Medulla oblongata (tissue), 1 donor: ENCODE measurements around the gene CD109.
"Not testable (repeated sequence)": the region's sequence is repeated elsewhere in the genome, so short reads cannot be mapped to it uniquely, and the experiment has no call there.

Experiments
- DNase-seq: peaks from one replicate; pipeline ENCODE4 v3.0.0-alpha.2; 2015; ENCODE audit errors: extremely low spot score

Gene CD109

DNA sequence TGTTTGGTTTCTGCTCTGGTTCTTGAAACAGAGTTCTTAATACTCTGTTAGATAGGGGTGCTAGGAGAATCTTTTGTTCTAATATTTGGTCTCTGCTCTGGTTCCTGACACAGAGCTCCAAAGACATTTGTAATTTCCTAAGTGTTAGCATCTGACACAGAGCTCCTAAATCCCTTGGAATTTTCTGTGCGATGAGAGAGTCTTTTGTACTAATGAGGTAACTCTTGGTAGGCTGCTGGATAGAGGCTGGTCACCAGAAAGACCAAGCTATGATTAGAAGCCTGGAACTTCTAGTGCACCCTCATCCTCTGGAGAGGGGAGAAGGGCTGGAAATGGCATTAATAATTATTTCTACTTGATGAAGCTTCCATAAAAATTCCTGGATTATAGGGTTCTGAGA is 7.7 kb upstream of the CD109 start:
- DNase-seq = no peak

DNA sequence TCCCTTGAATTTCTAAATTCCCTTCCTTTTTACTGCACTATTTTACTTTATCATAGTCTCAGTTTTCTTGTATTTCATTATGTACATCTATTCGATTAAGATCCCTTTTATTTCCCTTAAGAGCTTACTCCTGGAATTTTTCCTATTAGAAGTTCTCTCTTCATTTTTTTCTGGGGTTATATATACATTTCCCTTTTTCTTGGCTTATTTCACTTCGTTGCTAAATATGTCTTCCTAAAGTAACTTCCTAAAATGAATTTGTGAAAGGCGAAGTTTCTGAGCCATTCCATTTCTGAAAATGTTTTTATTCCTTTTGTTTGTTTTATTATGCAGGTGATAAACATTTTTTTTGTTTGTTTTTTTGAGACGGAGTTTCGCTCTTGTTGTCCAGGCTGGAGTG is 5.9 kb upstream of the CD109 start:
- DNase-seq = no peak

DNA sequence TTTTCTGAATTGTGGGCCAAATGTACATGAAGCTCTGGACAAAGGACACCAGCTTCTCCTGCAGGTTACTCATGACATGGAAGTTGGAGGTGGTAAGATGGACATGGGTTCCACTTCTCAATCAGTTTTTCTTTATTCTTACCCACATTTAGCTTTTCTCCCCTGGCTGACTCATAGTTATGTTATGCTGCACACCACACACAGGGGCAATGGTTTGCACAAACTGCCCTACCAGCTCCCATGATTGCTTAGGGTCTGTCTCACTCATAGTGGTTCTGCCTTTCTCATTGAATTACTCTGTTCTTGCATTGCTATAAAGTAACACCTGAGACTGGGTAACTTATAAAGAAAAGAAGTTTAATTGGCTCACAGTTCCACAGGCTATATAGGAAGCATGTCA is 4.5 kb upstream of the CD109 start:
- no peak for DNase-seq

DNA sequence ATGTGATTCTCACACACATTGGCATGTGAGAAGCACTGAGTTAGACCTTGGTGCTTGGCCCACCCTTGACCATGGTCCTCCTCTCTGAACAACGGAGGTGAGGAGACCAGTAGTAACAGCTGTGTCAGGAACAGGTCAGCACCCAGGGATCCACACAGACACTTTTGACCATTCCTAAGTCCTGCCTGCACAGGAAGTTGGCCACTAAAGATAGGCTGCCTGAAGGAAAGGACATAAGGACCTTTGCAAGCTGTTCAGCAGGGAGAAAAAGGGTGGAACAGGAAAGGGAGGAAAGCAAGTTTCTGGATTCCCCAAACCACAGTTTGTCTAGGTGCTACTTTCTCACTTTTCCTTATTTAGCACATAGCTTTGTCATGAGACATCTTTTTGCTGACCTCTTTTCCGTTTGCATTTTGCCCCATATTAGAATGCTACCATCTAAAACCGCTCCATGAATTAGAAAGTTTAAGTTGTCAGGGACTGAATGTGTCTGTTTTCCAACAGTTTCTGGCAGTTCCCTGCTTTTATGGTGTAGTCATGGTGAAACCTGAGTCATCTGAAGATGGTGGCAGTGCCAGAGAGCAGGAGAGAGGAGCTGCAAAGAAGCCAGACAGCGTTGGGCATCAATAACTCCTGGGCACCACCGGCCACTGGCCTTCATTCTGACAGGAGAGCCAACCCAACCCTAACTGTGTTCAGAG is 1.1 kb upstream of the CD109 start:
- peak; percentile 71 for DNase-seq

- no peak for DNase-seq
These were observed 1.1 kb downstream of the CD109 start for GRCh38 chr6:73696966-73697655.

DNA sequence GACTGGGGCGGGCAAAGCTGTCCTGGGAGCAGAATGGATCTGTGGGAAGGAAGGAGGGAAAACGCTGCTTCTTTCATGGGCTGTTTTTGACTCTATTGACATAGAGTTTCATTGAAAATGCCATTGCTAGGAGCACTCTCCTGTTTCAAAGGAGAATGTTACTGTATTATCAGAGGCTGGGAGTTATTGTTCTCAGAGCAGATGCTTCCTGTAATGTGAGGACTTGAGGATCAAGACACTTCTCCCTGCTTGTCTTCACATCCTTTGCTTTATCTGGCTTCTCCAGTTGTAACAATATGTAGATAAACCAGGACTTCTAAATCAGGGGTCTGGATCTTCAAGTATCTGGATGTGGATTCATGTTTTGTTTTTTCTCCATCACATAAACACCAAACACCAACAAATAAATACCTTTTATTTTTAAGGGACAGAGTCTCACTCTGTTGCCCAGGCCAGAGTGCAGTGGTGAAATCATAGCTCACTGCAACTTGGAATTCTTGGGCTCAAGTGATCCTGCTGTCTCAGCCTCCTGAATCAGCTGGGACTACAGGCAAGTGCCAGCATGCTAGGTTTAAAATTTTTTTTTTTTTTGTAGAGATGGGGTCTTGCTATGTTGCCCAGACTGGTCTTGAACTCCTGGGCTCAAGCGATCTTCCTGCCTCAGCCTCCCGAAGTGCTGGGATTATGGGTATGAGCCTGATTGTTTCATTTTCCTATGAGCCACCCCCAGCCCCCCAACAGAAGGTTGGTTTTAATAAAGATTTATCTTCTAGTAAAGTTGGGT is 3.9 kb downstream of the CD109 start:
- no peak for DNase-seq

- DNase-seq = no peak
These were observed 6.4 kb downstream of the CD109 start for GRCh38 chr6:73702444-73702843.

GRCh38 chr6:73703466-73703865 is 7.5 kb downstream of the CD109 start:
- no peak for DNase-seq

DNA sequence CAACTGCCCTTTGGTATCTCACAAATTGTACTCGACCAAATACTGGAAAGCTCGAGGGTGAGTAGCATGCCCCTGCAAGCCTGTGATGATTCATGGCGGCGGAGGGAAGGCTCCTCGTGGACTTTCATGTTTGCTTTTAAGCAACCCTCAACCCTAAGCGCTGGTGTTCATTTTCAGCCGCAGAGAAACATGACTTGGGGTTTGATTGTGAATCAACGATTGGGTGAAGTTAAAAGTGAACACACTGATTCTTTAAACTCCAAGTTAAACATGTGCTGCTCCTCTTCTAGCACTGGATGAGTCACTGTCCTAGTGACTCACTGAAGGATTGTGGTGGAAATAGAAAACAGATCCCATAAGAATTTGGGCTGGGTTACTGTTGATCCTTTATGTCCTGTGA is 8.3 kb downstream of the CD109 start:
- no peak for DNase-seq

DNA sequence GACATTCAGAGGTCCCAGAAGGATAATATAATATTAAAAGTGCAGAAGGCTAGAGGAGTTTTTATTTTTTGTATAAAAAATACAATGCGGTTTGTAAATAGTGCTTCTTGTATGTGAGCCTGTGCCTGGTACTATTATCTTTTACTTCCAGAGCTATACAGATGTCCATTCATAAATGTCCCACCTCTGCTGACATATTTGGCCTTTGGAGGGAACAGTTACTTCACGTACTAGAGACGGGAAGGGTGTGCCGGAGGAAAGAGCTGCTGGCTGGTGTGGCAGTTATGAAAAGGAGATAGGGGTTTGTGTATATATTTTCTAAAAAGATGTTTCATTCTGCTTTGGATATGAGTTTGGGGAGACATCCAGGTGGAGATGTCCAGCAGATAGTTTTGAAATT is 8.8 kb downstream of the CD109 start:
- DNase-seq = no peak

DNA sequence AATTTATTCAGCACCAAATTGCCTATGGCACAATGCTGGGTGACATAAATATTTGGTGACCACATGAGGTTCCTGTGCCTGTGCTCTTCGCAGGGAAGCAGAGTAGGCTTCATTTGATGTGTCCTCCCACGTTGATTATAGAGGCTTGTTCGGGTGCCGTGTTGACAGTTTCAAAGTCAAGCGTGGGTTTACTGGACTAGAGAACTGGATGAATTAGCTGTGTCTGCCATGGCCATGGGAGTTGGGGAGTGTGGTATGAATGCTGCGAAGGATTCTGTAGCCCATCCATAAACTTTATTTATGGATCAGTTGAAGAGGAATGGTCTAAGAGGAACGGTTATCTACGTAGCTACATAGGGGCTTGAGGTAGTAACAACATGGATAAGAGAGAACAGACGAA is 11.0 kb downstream of the CD109 start:
- DNase-seq = no peak

- DNase-seq = no peak
These were observed 14.5 kb downstream of the CD109 start for GRCh38 chr6:73710470-73710869.

DNA sequence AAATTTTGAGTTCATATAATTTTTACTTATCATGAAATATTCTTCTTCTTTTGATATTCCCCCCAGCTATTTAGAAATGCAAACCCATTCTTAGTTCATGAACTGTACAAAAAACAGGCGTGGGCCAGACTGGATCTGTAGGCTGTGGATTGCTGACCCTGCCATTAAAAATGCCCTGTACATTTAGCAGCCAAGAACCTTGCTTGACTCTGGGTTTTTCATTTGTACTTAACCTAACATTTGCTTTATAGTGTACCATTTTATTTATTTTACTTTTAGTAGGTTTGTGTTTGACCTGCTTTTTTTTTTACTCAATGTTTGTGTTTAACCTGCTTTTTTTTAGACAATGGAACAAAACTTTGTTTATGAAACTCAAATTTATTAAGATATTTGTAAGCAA is 14.9 kb downstream of the CD109 start:
- no peak for DNase-seq

DNA sequence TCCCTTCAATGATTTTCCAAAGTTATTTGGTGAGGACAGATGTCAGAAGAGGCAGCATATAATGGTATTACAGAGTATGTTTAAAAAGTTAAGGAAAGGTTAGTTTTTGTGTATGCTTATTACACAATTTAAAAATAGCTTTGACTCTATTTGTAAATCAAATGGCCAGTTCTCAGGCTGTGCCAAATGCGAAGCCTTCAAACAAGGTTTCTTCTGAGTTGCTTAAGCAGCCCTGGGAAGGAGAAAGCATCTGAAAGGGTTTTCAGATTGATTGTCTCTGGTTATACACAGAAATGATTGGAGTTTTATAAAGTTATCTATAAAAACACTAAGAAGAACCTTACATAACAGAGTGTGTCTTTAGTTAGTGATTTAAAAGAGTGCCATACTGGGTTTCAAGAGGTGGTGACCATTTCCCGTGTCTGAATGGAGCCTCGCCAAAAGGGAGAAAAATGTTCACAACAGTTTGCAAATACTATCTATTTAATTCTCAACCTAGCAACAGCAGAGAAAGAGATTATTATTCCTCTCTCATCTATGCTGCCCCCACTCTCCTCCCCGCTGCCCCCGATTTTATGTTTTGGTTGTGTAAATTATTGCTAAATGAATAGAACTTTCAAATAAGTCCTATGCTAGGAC is 16.7 kb downstream of the CD109 start:
- DNase-seq = peak; percentile 22

GRCh38 chr6:73713426-73714147 is 17.6 kb downstream of the CD109 start:
- DNase-seq = no peak

GRCh38 chr6:73715111-73715508 is 19.1 kb downstream of the CD109 start:
- DNase-seq = not testable (repeated sequence)

GRCh38 chr6:73719046-73719445 is 23.0 kb downstream of the CD109 start:
- DNase-seq = no peak

GRCh38 chr6:73722318-73723060 is 26.5 kb downstream of the CD109 start:
- DNase-seq = no peak

DNA sequence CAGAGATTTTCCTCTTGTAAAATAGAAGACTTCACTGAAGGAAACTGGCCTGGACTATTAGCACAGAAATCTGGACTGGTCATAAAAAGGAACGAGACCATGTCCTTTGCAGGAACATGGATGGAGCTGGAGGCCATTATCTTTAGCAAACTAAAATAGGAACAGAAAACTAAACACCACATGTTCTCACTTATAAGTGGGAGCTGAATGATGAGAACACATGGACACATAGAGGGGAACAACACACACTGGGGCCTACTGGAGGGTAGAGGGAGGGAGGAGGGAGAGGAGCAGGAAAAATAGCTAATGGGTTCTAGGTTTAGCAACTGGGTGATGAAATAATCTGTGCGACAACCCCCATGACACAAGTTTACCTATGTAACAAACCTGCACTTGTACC is 27.5 kb downstream of the CD109 start:
- not testable (repeated sequence) for DNase-seq

- no peak for DNase-seq
These were observed 28.4 kb downstream of the CD109 start for GRCh38 chr6:73724389-73724788.

DNA sequence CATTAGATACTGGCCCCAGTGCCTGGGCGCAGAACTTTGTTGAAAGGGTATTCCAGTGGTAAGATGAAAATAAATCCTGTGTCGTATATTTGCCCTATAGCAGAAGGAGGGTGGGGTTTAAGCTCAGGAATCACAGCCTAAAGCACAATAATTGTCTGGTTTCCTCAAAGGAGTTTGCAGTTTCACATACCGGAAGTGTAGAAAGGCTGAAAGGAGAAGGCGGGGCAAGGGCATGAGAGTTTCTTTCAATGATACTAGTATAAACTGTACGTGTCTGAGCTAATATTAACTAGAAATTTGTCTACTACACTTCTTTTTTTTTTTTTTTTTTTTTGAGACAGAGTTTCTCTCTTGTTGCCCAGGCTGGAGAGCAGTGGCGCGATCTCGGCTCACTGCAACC is 29.2 kb downstream of the CD109 start:
- DNase-seq = not testable (repeated sequence)
